NCI-H2029 (cell line): ENCODE results near the gene VPS39.

ENCODE experiments used
- DNase-seq: peaks from one replicate; lab custom pipeline; 2025; lab: John Stamatoyannopoulos, UW

Gene VPS39

DNA sequence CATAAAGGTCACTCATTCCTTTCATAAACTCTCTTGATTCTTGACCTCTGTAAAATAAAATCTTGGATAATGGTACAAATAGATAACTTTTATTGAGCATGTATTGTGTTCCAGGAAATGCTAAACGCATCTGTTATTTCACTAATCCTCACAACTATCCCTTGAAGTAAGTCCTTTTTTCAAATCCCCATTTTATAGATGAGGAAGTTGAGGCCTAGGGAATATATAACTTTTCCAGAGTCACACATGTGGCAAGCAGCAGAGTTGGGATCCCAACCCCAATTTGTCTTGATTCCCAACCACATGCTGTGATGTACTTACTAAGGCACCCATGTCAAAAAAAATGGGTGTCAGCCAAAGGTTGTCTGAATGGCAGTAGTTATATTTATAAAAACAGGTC is 6.3 kb downstream of the VPS39 start:
- no peak for DNase-seq

DNA sequence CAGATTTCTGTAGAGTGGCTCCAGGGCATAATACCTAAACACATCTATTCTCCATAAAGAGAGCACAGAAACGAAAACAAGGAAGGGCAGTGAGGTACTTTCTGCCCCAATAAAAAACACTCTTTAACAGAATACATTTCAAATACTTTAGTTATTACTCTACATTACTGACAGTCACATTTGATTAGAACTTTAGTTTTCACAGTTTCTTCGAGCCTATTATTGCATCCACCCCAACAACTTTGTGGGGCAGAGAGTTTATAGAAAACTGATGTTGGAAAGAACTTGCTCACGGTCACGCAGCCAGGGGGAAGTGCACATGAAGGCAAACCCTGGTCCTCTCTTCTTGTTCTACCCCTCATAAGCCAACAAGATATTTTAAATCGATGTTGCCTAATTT is 9.0 kb downstream of the VPS39 start:
- no peak for DNase-seq

DNA sequence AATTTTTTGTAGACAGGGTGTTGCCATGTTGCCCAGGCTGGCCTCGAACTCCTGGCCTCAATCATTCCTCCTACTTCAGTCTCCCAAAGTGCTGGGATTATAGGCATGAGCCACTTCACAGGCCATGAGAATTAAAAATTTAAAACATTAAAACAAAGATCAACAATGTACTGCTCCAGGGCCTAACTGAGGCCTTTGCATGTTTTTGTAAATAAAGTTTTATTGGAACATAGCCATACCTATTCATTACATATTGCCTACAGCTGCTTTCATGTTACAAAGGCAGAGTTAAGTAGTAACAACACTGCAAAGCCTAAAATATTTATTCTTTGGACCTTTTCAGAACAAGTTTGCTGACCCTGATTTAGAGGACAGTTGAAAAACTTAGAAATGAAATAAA is 9.6 kb downstream of the VPS39 start:
- DNase-seq = no peak

DNA sequence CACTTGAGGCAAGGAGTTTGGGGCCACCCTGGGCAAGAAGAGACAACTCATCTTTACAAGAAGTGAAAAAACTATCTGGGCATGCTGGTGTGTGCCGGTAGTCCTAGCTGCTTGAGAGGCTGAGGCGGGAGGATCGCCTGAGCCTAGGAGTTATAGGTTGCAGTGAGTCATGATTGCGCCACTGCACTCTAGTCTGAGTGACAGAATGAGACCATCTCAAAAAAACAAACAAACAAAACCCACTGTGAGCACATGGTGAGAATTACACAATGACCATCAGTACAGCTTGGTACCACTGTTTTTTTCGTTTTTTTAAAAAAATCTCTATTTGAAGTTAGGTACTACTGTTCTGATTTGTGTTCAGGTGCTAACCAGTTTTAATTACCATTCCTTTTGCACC is 13.6 kb downstream of the VPS39 start:
- peak; percentile 2 for DNase-seq

DNA sequence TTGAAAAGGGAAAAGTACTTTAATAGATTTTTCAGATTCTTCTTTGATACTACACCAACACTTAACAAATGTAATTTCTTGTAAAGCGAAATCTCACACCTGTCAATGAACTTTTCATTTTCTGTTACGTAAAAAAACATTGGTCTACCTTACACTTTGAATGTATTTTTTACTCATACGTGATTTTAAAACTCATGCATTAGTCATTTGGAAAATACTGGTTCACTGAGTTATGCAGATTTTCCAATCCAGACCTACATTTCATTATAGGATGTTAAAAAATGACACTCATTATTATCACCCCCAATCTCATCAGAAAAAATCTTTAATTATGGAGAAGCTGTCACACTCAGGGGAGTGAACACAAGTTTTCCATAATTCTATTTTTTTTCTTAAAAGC is 14.7 kb downstream of the VPS39 start:
- DNase-seq = no peak

DNA sequence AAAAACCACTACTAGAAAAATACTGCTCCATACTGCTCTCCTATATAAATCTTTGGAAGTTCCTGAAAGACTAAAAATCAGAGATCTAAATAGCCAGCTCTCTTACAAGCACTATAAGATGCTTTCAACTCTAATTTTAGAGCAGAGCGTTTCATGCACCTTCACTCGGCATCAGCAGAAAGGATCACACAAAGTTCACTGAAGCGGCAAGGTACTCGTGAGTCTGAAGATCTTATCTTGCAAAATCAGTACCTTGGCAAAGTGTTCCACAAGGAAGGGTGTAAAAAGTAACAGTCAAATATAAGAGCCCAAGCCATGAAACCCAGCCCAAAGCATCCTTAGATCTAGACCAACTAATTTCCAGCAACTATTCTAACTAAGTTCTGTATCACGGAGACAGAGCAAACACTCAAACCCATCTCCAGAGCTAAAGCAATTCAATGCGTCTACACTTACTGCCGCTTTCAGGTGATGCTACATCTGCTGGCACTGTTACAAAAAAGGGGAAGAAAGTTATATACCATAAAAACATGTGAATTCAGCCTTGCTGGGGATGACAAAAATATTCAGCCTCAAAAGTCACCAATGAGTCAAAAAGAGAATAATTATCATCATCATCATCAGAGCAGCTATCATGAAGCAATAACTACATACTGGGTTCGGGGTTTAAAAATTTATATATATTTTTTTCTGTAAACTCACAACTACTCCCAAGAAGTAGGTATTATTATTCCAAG is 16.3 kb downstream of the VPS39 start:
- DNase-seq = no peak

DNA sequence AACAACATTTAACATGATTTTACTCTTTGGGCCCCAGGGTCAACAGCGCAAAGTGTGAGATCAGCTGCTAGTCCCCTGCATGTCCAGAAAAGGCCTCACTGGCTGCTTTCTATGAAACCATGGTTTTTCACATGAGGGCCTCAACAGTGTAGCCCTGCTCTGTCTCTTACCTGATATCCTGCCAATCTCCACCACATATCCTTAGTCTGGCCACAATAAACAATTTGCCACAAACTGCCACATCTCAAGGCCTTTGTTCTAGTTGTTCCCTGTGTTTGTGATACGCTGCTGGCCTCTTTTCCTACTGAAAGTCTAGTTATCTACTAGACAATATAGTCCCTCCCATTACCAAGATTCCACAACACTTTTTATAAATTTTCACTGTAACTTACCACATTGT is 17.7 kb downstream of the VPS39 start:
- DNase-seq = no peak

DNA sequence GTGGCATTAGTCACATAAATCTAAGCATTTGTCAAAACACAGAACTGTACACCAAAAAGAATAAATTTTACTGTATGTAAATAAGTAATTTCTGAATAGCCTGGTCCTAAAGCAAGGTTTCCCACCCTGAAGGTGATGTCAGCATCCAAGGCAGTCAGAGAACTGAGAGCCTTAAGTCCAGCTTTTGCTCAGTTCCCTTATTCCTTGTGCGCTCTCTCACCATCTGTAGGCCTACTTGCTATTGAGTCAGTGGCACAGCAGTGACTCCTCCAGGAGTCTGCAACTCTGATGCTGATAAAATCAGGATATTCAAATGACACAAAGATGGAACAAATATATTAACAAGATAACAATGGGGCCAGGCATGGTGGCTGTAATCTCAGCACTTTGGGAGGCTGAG is 22.3 kb downstream of the VPS39 start:
- no peak for DNase-seq

DNA sequence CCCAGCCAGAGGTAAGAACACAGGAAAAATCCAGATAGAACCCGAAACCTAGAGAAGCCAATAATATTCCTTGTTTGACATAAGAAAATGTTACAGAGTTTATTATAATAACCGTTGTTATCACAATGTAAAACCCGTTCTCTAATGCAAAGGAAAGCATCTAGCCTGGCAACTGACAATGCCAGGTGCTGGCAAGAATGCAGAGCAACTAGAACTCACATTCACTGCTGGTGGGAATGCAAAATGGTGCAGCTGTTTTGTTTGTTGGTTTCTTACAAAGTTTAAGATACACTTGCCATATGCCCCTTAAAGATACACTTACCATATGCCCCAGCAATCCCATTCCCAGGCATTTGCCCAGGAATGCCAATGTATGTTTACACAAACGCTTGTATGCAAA is 23.4 kb downstream of the VPS39 start:
- no peak for DNase-seq

DNA sequence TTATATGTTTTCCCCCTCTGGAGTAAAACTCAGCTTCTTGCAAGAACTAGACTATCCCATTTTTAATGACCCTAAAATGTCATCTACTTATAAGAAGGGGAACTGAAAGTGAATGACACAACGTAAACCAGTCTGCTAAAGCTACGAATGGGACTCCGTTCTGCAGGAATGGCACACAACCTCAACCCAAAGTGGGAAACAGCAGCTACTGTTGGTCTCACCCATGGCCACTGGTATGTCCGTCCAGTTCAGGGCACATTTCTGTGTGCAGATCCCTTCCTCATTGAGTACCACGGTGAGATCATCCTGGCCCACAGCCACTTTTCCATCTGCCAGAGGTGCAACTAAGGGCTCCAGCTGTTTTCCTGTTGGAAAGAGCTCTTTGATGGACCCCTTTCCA is 23.8 kb downstream of the VPS39 start:
- DNase-seq = no peak

DNA sequence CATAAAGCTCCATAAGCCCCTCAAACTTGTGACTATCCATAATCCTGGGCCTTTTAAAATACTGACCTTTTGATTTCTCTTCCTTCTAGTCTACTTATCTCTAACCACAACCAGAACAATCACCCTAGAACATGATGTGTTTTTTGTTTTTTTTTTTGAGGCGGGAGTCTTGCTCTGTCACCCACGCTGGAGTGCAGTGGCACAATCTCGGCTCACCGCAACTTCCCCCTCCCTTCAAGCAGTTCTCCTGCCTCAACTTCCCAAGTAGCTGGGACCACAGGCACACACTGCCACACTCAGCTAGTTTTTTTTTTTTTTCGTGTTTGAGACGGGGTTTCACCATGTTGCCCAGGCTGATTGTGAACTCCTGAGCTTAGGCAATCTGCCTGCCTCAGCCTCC is 25.1 kb downstream of the VPS39 start:
- DNase-seq = no peak

DNA sequence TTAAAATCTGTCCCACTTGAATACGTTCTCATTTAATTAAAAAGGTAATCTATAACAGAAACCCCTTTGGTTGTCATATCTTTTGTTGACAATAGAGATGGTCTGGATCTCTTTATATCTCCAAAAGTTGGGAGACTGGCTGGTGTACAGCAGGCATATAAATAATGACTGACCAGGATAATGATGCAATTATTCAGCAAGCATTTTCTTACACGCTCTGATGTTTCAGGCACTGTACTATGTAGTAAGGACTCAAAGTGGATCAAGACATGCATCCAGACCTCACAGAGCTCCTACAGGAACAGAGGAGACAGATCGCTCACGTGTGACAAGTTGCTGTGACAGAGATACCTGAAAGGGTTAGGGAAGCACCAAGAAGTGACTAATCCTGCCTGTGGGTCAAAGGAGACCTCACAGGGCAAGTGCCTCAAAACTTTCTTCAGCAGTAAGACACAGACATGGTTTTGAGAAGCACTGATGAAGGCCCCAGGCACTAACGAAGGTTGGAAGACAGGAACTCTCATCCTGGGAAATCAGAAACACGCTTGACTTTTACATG is 25.7 kb downstream of the VPS39 start:
- no peak for DNase-seq

DNA sequence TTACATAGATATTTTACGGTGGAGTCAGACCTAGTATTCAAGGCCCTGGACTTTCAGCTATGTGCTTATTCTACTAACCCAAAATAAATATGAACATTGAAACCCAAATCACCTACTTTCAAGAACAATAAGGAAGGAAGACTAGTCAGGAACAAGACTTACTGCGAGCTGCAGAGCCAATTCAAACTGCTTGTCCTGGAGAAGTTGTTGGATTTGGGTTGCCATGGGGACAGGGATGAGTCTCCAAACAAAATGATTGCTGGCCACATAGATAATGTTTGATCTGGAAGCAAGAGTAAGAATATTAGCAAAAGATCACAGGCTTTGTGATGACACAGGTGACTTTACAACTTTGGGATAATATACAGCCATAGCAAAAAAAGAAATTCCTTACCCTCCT is 30.0 kb downstream of the VPS39 start:
- no peak for DNase-seq

DNA sequence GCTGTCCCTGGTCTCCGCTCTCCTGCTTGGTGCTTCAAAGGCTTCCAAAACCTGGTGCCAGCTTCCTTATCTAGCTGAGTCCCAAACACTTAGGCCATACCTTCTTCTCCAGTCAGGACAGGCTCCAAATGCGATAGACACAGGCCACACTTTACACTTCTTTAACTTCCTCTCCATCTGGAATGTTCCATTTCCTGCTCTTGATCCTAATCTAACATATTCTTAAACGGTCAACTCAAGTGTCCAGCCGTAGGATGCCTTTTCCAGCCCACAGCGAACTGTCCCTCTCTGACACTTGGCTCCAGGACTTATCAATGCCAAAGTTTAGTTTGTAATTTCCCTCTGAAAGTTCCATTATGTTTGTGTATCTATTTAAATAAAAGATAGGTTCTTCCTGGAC is 32.4 kb downstream of the VPS39 start:
- DNase-seq = no peak

DNA sequence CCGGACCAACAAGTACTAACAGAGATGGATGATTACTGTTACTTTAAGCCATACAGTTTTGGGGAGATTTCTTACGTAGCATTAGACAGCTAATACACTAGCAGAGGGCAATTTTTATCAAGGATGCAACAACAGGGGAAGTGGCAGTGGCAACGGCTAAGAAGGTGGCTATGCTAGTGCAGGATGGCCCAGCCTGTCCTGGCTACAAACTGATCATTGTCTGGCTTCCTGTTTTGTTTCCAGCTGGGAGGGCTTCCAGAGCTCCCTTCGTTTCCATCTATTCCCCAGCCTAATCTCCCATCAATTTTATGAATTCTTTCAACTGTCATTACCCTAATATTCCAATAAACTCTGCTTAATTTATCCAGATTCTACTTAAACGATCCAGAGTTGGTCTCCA is 35.6 kb downstream of the VPS39 start:
- no peak for DNase-seq

DNA sequence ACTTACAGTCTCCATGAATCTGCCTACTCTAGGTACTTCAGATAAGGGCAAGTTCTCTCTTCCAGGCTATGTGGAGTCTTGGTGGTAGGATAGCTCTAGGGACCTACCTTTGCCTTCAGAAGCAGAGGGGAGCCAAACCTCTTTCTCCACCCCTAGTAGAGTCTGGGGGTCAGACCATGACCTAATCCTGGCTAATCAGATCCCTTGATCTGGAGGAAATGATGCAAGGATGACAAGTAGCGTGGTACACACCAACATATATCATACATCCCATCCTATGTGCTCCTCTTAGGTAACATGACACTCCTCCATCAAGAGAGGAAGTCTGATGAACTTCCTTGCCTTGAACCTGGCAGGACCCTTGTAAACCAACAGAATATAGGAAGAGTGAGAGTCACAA is 36.3 kb downstream of the VPS39 start:
- DNase-seq = no peak

DNA sequence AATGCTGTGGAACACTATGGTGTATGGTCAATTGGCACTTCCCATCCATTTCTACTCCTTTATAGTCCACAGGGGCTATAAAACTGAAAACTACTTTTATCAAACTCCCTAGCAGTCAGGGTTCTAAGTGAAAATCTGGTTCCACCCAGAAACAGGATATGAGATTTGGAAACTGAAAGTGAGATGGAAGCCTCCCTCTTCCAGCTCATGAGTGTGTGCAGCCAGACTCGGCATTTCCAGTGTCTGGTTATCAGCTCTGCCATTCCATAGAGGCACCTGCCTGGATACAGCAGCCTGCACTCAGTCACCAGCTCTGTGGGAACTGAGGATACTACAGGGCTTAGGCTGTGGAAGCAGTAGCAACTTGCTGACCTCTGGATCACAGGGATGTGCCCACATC is 37.0 kb downstream of the VPS39 start:
- DNase-seq = no peak

DNA sequence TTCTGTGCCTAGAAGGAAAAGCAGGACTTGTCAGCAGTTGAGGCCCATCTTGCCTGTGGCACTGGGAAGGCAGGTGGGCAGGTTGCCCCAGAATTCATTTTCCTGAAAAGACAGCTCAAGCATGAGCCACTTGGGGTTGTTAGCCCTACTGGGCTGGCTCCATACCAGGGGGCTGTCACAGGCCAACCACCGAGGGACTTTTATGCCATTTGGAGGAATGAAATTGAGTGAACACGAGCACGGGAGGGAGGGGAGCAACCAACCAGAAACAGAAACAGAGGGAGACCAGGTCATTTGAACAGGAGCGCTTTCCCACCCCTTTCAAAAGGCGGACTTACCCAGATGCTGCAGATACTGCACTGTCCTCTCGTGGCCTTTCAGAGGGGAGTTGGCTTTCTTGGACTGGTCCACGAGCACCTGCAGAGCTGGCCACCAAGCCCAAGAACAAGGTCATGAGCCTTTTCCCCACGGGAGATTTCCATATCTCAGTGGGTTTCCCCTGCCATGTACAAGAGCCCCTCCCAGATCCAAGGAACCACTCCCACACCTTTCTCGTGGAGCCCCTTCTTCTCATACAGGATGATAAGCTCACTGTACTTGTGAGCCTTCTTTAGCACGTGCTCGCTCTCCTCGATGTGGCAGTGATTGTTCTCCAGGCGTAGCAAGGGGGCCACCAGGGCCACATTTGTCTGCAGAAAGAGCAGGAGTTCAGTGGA is 41.7 kb downstream of the VPS39 start:
- DNase-seq = no peak

DNA sequence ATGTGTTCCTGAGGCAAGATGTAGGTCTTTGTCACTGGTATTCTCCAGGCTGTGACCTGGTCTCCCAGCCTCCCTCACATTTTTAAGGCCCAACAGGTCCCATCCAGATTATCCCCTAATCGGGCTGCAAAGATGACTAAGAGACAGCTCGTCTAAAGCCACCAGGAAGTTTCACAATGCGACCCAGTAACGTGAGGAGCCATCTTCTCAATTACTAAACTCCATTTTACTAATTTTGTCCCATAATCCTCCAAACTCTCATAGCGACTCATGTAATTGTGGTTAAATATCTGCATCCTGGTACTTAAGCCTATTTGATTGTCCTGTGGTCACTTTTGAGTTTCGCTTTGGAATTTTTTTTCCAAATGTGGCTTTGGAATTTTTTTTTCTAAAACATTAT is 43.0 kb downstream of the VPS39 start:
- DNase-seq = no peak

DNA sequence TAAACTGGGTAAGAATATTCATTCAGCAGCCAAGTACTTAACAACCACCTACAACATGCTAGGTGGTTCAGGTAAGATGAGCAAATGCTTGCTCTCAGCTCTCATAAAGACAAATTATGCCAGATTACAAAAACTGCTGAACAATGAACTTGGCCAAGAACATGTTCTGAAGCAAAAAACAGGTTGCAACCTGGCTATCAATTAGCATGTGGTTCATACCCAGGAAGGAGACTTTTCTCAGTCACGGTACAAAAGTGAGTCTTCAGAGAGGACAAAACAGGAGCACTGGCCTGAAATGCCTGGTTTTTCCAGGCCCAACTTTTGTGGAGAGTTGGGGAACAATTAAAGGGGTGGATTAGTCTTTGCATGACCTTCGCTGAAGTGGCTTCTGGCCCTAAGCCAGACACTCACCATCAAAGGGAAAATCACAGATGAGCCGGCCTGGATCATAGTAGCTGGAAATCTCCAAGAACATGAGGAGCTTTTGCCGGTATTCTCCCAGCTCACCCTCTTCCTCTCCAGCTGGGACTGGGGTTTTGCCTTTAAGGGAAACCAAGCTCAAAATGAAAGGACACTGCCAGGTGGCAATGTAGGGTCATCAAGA is 44.1 kb downstream of the VPS39 start:
- no peak for DNase-seq

DNA sequence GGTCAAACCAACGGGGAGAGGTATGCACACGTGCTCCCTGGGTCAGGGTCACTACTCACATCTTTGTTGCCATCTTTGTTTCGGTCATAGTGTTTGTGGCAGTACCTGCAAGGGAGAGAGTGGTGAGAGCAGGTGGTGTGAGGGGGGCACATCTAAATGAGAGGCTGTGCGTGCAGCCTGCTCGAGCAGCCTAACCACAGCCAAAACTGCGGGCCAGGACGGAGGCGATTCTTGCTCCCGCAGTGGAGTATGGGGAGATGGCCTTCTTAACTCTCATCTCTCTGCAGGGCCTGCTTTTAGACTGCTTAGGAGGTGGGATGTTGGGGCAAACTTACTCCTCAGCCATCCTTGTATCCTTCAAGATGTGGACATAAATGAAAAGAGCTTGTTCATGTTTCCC is 44.8 kb downstream of the VPS39 start:
- no peak for DNase-seq

DNA sequence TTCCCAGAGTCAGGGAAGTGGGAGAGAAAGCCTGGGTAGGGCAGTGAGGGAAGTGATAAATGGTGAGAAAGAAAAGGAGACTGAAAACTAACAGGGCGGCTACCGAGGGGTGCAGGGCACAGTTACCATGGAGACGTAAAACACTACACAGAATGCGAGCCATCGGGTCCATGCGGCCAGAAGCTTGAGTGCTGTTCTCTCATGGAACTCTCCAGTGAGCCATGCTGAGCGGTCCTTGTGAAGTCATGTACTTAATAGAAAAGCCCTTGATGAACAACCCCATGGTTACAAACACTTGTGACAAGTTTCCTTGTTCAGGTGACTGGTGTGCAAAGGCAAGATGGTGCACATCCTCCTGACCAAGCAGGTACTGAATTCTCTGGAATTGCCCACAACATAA is 48.0 kb downstream of the VPS39 start:
- no peak for DNase-seq

DNA sequence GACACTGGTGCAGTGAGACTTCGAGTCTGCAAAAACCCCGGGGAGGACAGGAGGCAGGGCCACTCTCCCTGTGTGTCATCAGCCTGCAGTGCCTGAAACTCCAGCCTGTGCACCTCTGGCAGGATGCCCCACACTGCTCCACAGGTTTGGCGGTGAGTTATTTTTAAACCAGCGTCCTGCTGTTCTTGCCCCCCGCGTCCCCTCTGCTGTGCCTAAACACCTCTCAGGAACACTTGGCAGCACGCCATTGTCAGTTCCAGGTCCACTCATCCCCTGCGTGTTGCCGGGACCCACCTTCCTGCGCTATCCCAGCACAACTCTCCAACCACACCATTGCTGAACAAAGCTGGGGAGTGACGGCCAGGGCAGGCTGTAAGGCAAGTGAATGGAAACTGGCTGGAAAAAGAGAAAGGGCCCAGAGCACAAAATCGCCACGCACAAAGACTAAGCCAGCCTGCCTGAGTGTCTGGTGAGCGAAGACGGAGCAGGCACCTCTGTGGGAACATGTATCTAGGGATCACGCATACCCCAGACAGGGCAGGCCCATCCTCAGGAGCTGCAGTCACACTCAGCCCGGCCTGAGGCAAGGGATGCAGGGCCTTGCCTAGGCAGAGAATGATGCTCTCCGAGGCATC is 48.6 kb downstream of the VPS39 start:
- no peak for DNase-seq
